ENCODE measurements around the gene CTNNA3.

The CTNNA3 gene

GRCh38 chr10:67200913-67201564 lies 495.0 kb downstream of the CTNNA3 start:
- TF ChIP-seq, protein P1, sequence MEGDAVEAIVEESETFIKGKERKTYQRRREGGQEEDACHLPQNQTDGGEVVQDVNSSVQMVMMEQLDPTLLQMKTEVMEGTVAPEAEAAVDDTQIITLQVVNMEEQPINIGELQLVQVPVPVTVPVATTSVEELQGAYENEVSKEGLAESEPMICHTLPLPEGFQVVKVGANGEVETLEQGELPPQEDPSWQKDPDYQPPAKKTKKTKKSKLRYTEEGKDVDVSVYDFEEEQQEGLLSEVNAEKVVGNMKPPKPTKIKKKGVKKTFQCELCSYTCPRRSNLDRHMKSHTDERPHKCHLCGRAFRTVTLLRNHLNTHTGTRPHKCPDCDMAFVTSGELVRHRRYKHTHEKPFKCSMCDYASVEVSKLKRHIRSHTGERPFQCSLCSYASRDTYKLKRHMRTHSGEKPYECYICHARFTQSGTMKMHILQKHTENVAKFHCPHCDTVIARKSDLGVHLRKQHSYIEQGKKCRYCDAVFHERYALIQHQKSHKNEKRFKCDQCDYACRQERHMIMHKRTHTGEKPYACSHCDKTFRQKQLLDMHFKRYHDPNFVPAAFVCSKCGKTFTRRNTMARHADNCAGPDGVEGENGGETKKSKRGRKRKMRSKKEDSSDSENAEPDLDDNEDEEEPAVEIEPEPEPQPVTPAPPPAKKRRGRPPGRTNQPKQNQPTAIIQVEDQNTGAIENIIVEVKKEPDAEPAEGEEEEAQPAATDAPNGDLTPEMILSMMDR (conservative IDR thresholded peaks at IDR 0.05; ENCODE audit: low read depth, low read length), result no peak
- peak; percentile 1 for DNase-seq (ENCODE audit: low read depth)
- H3K4me3 ChIP-seq (ENCODE audit: low read length), result no peak overlapping the region

GRCh38 chr10:67175354-67175753 lies 520.6 kb downstream of the CTNNA3 start:
- H3K4me3 ChIP-seq (ENCODE audit: low read length), result no peak overlapping the region
- TF ChIP-seq, protein P1 (conservative IDR thresholded peaks at IDR 0.05; ENCODE audit: low read depth, low read length), result no peak
- DNase-seq (ENCODE audit: low read depth), result no peak

GRCh38 chr10:67173787-67174186 lies 522.2 kb downstream of the CTNNA3 start:
- TF ChIP-seq, protein P1 (conservative IDR thresholded peaks at IDR 0.05; ENCODE audit: low read depth, low read length), result no peak

DNA sequence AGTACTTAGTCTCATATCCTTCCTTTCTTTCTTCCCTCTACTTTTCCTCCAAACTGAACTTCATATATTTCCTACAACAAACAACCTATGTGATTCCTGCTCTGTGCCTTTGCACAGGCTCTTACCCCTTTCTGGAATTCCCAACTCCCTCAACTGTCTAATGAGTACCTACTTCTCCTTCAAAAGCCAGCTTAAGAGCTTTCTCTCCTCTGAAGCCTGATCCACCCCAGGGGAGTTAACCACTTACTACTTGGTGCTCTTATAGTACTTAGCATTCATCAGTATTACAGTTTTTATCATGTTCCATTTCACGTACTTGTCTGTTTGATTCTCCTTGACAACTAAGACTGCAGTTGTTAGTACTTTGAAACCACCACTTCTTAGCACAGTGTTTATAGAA lies 524.0 kb downstream of the CTNNA3 start:
- TF ChIP-seq, protein P1 (conservative IDR thresholded peaks at IDR 0.05; ENCODE audit: low read depth, low read length), result no peak

More at GRCh38 chr10:67173787-67174186, 522.2 kb downstream of the CTNNA3 start:
- H3K4me3 ChIP-seq (ENCODE audit: low read length), result no peak overlapping the region
- no peak for DNase-seq (ENCODE audit: low read depth)

DNA sequence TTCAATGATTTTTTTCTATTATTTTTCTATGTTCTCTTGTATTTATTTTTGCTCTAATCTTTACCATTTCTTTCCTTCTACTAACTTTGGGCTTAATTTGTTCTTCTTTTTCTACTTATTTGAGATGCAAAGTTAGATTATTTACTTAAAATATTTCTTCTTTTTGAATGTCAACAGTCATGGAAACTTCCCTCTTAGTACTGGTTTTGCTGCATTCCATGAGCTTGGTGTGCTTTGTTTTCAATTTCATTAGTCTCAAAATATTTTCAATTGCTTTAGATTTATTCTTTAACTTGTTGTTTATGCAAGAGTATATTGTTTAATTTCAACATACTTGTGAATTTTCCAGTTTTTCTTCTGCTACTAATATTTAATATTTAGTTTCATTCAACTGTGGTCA lies 539.8 kb downstream of the CTNNA3 start:
- no peak for DNase-seq (ENCODE audit: low read depth)
- no peak overlapping the region for H3K4me3 ChIP-seq (ENCODE audit: low read length)
- TF ChIP-seq, protein P1 (conservative IDR thresholded peaks at IDR 0.05; ENCODE audit: low read depth, low read length), result no peak

More for the DNA sequence above, 524.0 kb downstream of the CTNNA3 start:
- DNase-seq (ENCODE audit: low read depth), result no peak
- H3K4me3 ChIP-seq (ENCODE audit: low read length), result no peak overlapping the region

- DNase-seq (ENCODE audit: low read depth), result no peak
- H3K4me3 ChIP-seq (ENCODE audit: low read length), result no peak overlapping the region
- TF ChIP-seq, protein P1 (conservative IDR thresholded peaks at IDR 0.05; ENCODE audit: low read depth, low read length), result no peak
Observed at GRCh38 chr10:67151471-67151870, 544.5 kb downstream of the CTNNA3 start.

DNA sequence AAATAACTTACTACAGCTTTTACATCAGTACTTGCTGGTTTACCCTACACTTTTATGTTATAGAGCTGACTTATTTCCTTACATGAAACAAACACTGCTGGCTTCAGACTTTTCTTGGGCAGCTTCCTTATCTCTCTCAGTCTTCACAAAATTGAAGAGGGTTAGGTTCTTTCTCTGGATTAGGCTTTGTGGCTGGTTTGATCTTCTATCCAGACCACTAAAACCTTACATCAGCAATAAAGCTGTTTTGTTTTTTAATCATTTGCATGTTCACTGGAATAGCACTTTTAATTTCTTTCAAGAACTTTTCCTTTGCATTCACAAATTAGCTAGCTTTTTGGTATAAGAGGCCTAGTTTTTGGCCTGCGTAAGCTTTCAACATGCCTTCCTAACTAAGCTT lies 551.5 kb downstream of the CTNNA3 start:
- DNase-seq (ENCODE audit: low read depth), result no peak
- TF ChIP-seq, protein P1 (conservative IDR thresholded peaks at IDR 0.05; ENCODE audit: low read depth, low read length), result no peak
- H3K4me3 ChIP-seq (ENCODE audit: low read length), result no peak overlapping the region

Measured in retinal pigment epithelial cell (primary cell).